T-helper 22 cell (primary cell): ENCODE measurements around the gene MON1B.

ENCODE experiments used
- DNase-seq: peaks from one replicate; pipeline ENCODE4 v3.0.0-alpha.2; 2020; ENCODE audit warnings: low read depth

Gene MON1B

GRCh38 chr16:77246150-77246549, 55.2 kb downstream of the MON1B start:
- DNase-seq = no peak

GRCh38 chr16:77250400-77250799, 59.4 kb downstream of the MON1B start:
- DNase-seq = no peak
